ENCODE data around the gene RELN. TPM values are rescaled to one million over a fixed set of nuclear protein-coding genes. Genes with fewer than 3 reads are reported as not detected.

RELN gene
- total RNA-seq, 1 experiment from 2014 or later = 0.20 TPM

DNA sequence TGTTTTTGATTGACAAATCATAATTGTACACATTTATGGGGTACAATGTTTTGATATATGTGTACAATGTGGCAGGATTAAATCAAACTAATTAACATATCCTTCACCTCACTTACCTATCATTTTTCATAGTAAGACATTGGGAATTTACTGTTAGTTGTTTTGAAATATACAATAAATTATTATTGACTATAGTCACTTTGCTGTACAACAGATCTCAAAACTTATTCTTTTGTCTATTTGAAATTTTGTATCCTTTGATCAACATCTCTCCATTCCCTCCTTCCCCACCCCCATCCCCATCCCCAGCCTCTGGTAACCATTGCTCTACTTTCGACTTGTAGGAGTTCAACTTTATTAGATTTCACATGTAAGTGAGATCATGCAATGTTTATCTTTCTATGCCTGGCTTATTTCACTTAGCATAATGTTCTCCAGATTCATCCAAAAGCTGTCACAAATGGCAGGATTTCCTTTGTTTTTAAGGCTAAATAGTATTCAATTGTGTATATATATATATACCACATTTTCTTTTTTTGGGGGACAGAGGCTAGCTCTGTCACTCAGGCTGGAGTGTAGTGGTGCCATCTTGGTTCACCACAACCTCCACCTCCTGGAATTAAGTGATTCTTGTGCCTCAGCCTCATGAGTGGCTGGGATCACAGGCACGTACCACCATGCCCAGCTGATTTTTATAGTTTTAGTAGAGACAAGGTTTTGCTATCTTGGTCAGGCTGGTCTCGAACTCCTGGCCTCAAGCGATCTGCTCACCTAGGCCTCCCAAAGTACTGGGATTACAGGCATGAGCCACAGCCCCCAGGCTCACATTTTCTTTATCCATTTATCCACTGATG lies 520.1 kb downstream of the RELN start:
- H3K27me3 Mint-ChIP-seq (ENCODE audit: low read depth) = no peaks in the 10 kb centered on the region
- H3K36me3 Mint-ChIP-seq = no peaks in the 10 kb centered on the region
- TF ChIP-seq NFE2L1 (CRISPR knock-in tag; IDR thresholded peaks at IDR 0.05) (no peak), ZNF232 (CRISPR knock-in tag; IDR thresholded peaks at IDR 0.05) (no peak), HMGA2 (CRISPR knock-in tag; IDR thresholded peaks at IDR 0.05) (no peak), PRRX2 (CRISPR knock-in tag; IDR thresholded peaks at IDR 0.05) (no peak), SP1 (CRISPR knock-in tag; conservative IDR thresholded peaks at IDR 0.05) (no peak), NR2C2 (CRISPR knock-in tag; IDR thresholded peaks at IDR 0.05) (no peak), ZNF219 (CRISPR knock-in tag; IDR thresholded peaks at IDR 0.05; ENCODE audit: borderline replicate concordance) (no peak), ZNF138 (CRISPR knock-in tag; conservative IDR thresholded peaks at IDR 0.05) (no peak), OVOL2 (CRISPR knock-in tag; IDR thresholded peaks at IDR 0.05; ENCODE audit: borderline replicate concordance) (no peak), MYBL2 (CRISPR knock-in tag; IDR thresholded peaks at IDR 0.05) (no peak), ZNF317 (CRISPR knock-in tag; IDR thresholded peaks at IDR 0.05; ENCODE audit: borderline replicate concordance, low read depth) (no peak)
- TF ChIP-seq, protein P1, sequence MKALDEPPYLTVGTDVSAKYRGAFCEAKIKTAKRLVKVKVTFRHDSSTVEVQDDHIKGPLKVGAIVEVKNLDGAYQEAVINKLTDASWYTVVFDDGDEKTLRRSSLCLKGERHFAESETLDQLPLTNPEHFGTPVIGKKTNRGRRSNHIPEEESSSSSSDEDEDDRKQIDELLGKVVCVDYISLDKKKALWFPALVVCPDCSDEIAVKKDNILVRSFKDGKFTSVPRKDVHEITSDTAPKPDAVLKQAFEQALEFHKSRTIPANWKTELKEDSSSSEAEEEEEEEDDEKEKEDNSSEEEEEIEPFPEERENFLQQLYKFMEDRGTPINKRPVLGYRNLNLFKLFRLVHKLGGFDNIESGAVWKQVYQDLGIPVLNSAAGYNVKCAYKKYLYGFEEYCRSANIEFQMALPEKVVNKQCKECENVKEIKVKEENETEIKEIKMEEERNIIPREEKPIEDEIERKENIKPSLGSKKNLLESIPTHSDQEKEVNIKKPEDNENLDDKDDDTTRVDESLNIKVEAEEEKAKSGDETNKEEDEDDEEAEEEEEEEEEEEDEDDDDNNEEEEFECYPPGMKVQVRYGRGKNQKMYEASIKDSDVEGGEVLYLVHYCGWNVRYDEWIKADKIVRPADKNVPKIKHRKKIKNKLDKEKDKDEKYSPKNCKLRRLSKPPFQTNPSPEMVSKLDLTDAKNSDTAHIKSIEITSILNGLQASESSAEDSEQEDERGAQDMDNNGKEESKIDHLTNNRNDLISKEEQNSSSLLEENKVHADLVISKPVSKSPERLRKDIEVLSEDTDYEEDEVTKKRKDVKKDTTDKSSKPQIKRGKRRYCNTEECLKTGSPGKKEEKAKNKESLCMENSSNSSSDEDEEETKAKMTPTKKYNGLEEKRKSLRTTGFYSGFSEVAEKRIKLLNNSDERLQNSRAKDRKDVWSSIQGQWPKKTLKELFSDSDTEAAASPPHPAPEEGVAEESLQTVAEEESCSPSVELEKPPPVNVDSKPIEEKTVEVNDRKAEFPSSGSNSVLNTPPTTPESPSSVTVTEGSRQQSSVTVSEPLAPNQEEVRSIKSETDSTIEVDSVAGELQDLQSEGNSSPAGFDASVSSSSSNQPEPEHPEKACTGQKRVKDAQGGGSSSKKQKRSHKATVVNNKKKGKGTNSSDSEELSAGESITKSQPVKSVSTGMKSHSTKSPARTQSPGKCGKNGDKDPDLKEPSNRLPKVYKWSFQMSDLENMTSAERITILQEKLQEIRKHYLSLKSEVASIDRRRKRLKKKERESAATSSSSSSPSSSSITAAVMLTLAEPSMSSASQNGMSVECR (CRISPR knock-in tag; IDR thresholded peaks at IDR 0.05; ENCODE audit: borderline replicate concordance) = no peak
- TF ChIP-seq, protein P2, sequence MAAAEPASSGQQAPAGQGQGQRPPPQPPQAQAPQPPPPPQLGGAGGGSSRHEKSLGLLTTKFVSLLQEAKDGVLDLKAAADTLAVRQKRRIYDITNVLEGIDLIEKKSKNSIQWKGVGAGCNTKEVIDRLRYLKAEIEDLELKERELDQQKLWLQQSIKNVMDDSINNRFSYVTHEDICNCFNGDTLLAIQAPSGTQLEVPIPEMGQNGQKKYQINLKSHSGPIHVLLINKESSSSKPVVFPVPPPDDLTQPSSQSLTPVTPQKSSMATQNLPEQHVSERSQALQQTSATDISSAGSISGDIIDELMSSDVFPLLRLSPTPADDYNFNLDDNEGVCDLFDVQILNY (CRISPR knock-in tag; IDR thresholded peaks at IDR 0.05) = no peak
- CTCF ChIA-PET = no interaction called here
- no peaks in the 10 kb centered on the region for H3K9me3 Mint-ChIP-seq
- ATAC-seq = no peak
- no peaks in the 10 kb centered on the region for H3K4me1 Mint-ChIP-seq
- H3K27ac Mint-ChIP-seq = no peak overlapping the region
- POLR2A ChIA-PET = no interaction called here
- no peak overlapping the region for H3K4me3 Mint-ChIP-seq
- no peak for DNase-seq (ENCODE audit: low spot score)

DNA sequence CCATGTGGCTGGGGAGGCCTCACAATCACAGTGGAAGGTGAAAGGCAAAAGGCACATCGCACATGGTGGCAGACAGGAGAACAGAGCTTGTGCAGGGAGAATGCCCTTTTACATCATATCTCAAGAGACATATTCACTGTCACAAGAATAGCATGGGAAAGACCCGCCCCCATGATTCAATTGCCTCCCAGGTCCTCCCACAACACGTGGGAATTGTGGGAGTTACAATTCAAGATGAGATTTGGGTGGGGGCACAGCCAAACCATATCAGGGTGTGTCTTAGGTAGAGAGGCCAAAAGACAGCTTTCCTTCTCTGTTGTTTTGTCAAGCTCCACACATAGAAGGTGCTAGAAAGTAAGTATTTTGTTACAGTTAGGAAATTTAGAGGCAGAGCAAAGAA lies 522.6 kb downstream of the RELN start:
- Mint-ChIP-seq H3K4me1 (no peaks in the 10 kb centered on the region), H3K36me3 (no peaks in the 10 kb centered on the region), H3K27me3 (ENCODE audit: low read depth) (no peaks in the 10 kb centered on the region; the same call in 1 of the 2 replicates), H3K9me3 (no peaks in the 10 kb centered on the region), H3K4me3 (no peak overlapping the region), H3K27ac (no peak overlapping the region)
- CTCF ChIA-PET = interaction anchor here (1.0 kb wide), 1 partner anchor 20 kb away, joined by 3 read pairs; no protein-coding TSS in a partner anchor
- no peak for DNase-seq (ENCODE audit: low spot score)
- POLR2A ChIA-PET = no interaction called here
- ATAC-seq = no peak
- TF ChIP-seq, protein P3, sequence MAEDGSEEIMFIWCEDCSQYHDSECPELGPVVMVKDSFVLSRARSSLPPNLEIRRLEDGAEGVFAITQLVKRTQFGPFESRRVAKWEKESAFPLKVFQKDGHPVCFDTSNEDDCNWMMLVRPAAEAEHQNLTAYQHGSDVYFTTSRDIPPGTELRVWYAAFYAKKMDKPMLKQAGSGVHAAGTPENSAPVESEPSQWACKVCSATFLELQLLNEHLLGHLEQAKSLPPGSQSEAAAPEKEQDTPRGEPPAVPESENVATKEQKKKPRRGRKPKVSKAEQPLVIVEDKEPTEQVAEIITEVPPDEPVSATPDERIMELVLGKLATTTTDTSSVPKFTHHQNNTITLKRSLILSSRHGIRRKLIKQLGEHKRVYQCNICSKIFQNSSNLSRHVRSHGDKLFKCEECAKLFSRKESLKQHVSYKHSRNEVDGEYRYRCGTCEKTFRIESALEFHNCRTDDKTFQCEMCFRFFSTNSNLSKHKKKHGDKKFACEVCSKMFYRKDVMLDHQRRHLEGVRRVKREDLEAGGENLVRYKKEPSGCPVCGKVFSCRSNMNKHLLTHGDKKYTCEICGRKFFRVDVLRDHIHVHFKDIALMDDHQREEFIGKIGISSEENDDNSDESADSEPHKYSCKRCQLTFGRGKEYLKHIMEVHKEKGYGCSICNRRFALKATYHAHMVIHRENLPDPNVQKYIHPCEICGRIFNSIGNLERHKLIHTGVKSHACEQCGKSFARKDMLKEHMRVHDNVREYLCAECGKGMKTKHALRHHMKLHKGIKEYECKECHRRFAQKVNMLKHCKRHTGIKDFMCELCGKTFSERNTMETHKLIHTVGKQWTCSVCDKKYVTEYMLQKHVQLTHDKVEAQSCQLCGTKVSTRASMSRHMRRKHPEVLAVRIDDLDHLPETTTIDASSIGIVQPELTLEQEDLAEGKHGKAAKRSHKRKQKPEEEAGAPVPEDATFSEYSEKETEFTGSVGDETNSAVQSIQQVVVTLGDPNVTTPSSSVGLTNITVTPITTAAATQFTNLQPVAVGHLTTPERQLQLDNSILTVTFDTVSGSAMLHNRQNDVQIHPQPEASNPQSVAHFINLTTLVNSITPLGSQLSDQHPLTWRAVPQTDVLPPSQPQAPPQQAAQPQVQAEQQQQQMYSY (CRISPR knock-in tag; IDR thresholded peaks at IDR 0.05) = no peak
- TF ChIP-seq, protein P4, sequence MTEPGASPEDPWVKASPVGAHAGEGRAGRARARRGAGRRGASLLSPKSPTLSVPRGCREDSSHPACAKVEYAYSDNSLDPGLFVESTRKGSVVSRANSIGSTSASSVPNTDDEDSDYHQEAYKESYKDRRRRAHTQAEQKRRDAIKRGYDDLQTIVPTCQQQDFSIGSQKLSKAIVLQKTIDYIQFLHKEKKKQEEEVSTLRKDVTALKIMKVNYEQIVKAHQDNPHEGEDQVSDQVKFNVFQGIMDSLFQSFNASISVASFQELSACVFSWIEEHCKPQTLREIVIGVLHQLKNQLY (CRISPR knock-in tag; IDR thresholded peaks at IDR 0.05) = no peak
- TF ChIP-seq JUN (CRISPR knock-in tag; IDR thresholded peaks at IDR 0.05) = no peak
- TF ChIP-seq ZBTB21 (CRISPR knock-in tag; IDR thresholded peaks at IDR 0.05; ENCODE audit: borderline replicate concordance) = no peak
- no peak for TF ChIP-seq IRF2 (CRISPR knock-in tag; IDR thresholded peaks at IDR 0.05; ENCODE audit: borderline replicate concordance, low read depth)
- TF ChIP-seq, protein P5, sequence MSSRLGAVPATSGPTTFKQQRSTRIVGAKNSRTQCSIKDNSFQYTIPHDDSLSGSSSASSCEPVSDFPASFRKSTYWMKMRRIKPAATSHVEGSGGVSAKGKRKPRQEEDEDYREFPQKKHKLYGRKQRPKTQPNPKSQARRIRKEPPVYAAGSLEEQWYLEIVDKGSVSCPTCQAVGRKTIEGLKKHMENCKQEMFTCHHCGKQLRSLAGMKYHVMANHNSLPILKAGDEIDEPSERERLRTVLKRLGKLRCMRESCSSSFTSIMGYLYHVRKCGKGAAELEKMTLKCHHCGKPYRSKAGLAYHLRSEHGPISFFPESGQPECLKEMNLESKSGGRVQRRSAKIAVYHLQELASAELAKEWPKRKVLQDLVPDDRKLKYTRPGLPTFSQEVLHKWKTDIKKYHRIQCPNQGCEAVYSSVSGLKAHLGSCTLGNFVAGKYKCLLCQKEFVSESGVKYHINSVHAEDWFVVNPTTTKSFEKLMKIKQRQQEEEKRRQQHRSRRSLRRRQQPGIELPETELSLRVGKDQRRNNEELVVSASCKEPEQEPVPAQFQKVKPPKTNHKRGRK (CRISPR knock-in tag; IDR thresholded peaks at IDR 0.05; ENCODE audit: borderline replicate concordance) = no peak
- TF ChIP-seq PRRX2 (CRISPR knock-in tag; IDR thresholded peaks at IDR 0.05) = no peak
